ENCODE measurements around the gene SNRPB. TPM values are rescaled to one million over a fixed set of nuclear protein-coding genes. Genes with fewer than 3 reads are reported as not detected.

The SNRPB gene
- total and polyA plus RNA-seq, 8 donors, result 18.4 to 87.2 (median 48.1) TPM

DNA sequence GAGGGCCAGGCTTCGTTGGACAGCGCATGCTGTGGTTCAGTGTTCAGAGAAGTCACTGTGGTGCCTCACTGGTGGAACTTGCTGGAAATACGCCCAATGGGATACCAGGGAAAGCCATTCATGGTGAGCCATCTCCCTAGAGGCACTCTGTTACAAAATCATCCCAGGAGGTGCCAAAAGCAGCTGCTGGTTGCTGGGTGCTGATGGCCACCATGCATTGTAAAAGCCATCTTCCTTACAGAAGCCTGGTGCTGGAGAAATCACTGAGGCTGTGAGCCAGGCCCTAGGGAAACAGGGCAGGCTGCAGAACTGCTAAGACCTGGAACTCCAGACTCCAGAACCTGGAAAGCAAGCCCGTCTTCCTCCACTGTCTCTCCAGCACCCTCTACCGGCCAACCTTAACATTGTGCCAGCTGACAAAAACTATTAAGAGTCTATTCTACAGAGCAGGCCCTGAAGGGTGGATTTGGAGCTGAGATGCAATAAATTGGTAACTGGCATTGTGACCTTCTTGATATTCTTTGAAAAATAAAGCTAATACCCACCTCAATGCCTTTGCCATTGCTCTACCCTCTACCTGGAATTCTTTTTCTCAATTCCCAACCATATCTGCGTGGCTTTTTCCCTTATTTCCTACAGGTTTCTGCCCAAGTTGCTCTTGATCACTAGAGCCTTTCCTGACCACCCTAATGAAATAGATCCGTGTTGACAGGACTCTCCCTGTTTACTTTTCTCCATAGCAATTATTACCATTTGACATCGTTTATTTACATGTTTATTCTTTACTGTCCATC lies 18.5 kb downstream of the SNRPB start:
- TF ChIP-seq, protein P1, sequence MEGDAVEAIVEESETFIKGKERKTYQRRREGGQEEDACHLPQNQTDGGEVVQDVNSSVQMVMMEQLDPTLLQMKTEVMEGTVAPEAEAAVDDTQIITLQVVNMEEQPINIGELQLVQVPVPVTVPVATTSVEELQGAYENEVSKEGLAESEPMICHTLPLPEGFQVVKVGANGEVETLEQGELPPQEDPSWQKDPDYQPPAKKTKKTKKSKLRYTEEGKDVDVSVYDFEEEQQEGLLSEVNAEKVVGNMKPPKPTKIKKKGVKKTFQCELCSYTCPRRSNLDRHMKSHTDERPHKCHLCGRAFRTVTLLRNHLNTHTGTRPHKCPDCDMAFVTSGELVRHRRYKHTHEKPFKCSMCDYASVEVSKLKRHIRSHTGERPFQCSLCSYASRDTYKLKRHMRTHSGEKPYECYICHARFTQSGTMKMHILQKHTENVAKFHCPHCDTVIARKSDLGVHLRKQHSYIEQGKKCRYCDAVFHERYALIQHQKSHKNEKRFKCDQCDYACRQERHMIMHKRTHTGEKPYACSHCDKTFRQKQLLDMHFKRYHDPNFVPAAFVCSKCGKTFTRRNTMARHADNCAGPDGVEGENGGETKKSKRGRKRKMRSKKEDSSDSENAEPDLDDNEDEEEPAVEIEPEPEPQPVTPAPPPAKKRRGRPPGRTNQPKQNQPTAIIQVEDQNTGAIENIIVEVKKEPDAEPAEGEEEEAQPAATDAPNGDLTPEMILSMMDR (IDR thresholded peaks at IDR 0.05), result peak; percentile 56 to 80 (median 78)
- DNase-seq (peak in 5 of 6 donors; percentile 59 to 83 (median 75)), FAIRE-seq (no peak), ATAC-seq (peak; percentile 63 to 95 (median 91))
- Histone ChIP-seq H3K27ac (no peak overlapping the region), H3K27me3 (no peaks in the 10 kb centered on the region), H3K4me3 (no peak overlapping the region), H3K4me1 (no peaks in the 10 kb centered on the region), H3K9me3 (no peaks in the 10 kb centered on the region), H3K36me3 (no peaks in the 10 kb centered on the region)
- 51 to 53% methylated on average over 8 of the region's 8 CpGs for WGBS, 2 donors
- intact Hi-C loops (cut with DNase I), result loop anchor here in 2 of 3 donors (5.0 to 10.0 kb wide), 2 partner anchors 245 to 247 kb away; no protein-coding TSS in a partner anchor

DNA sequence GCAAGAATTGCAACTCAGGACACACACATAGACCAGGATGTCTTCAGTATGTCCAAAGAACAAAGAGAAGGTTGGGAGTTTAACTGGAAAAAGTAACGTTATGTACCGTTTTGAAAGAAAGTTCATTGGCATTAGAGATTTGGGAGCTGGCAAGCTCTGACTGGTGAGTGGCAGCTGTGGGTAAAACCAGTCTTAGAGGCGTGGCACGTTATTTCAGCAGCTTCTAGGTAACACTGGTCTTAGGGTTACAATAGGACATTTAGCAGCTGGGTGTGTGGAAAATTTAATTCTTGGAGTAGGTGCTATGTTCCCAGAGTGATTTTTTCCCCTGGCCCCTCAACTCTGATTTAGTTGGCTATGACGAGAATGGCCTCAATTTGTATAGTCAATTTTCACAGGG lies 19.2 kb downstream of the SNRPB start:
- H3K36me3 ChIP-seq, result no peaks in the 10 kb centered on the region
- no peak for FAIRE-seq
- intact Hi-C loops (cut with DNase I), result loop anchor here in 2 of 3 donors (5.0 to 10.0 kb wide), 2 partner anchors 244 to 247 kb away; no protein-coding TSS in a partner anchor
- H3K27ac ChIP-seq, result no peak overlapping the region
- H3K4me1 ChIP-seq, result no peaks in the 10 kb centered on the region
- no peak overlapping the region for H3K4me3 ChIP-seq
- H3K9me3 ChIP-seq, result no peaks in the 10 kb centered on the region
- no peaks in the 10 kb centered on the region for H3K27me3 ChIP-seq
- TF ChIP-seq, protein P1 (IDR thresholded peaks at IDR 0.05), result no peak
- no peak for ATAC-seq
- 70 to 76% methylated on average over 5 of the region's 5 CpGs for WGBS, 2 donors
- DNase-seq, result no peak

DNA sequence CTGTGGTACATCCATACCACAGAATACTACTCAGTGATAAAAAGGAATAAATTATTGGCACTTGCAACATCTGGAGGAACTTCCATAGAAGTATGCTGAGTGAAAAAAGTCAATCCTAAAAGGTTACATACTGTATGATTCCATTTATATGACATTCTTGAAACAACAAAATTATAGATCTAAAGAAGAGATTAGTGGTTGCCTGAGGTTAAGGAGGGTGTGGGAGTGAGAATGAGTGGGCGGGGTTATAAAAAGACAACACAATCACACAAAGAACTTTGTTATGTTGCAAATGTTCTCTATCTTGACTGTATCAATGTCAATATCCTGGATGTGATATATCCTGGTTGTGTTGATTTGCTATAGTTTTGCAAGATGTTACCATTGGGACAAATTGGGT lies 21.2 kb downstream of the SNRPB start:
- Histone ChIP-seq H3K36me3 (no peaks in the 10 kb centered on the region), H3K4me3 (no peak overlapping the region), H3K4me1 (no peaks in the 10 kb centered on the region), H3K27ac (no peak overlapping the region), H3K9me3 (no peaks in the 10 kb centered on the region), H3K27me3 (no peaks in the 10 kb centered on the region)
- DNase-seq (no peak), FAIRE-seq (no peak), ATAC-seq (no peak)
- intact Hi-C loops (cut with DNase I), result no loop called here
- TF ChIP-seq, protein P1 (IDR thresholded peaks at IDR 0.05), result no peak
- WGBS, 2 donors, result 92 to 94% methylated on average over 1 of the region's 1 CpG

DNA sequence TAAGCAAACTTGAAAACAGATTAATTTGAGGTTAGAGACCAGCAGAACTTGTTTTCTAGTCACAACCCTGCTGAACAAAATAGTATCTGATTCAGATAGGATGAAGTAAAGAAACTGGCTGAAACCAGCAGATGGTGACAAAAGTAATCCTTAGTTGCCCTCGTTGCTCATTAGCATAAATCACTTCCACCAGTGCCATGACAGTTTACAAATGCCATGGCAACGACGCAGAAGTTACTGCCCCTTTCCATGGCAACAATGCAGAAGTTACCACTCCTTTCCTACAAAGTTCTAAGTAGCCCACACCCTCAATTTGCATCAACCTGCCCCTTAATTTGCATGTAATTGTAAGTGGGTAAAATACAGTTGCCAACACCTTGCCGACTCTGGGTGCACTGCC lies 23.7 kb downstream of the SNRPB start:
- 67 to 71% methylated on average over 4 of the region's 4 CpGs for WGBS, 2 donors
- no peak for ATAC-seq
- H3K27ac ChIP-seq, result no peak overlapping the region
- intact Hi-C loops (cut with DNase I), result no loop called here
- no peaks in the 10 kb centered on the region for H3K9me3 ChIP-seq
- H3K4me1 ChIP-seq, result no peaks in the 10 kb centered on the region
- no peak overlapping the region for H3K4me3 ChIP-seq
- FAIRE-seq, result no peak
- H3K27me3 ChIP-seq, result no peaks in the 10 kb centered on the region
- no peak for DNase-seq
- H3K36me3 ChIP-seq, result no peaks in the 10 kb centered on the region
- TF ChIP-seq, protein P1 (IDR thresholded peaks at IDR 0.05), result no peak

DNA sequence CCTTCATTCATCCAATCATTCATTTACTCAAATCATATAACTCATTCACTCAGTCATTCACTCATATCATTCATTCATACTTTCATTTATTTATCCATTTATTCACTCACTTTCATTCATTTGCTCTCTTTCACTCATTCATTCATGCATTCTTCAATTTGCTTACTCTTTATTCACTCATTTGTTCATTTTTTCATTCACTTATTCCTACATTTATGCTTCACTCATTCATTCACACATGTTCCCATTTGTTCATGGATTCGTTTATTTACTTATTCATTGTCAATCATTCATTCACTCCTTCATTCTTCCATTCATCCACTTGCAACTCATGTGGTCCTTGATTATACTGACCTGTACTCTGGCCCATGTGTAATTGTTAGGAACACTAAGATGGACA lies 39.4 kb downstream of the SNRPB start:
- Histone ChIP-seq H3K4me3 (no peak overlapping the region), H3K4me1 (no peaks in the 10 kb centered on the region), H3K36me3 (no peaks in the 10 kb centered on the region), H3K9me3 (no peaks in the 10 kb centered on the region), H3K27me3 (no peaks in the 10 kb centered on the region), H3K27ac (no peak overlapping the region)
- intact Hi-C loops (cut with DNase I), result no loop called here
- 13 to 22% methylated on average over 1 of the region's 1 CpG for WGBS, 2 donors
- DNase-seq, result no peak
- FAIRE-seq, result no peak
- ATAC-seq, result no peak
- TF ChIP-seq, protein P1 (IDR thresholded peaks at IDR 0.05), result no peak

Data from pancreas (tissue), 10 donors.